Epithelial cell of esophagus (primary cell): Measurements from ENCODE around the gene PIP5K1C.
"Not testable (repeated sequence)": the region's sequence is repeated elsewhere in the genome, so short reads cannot be mapped to it uniquely, and the experiment has no call there.

ENCODE experiments used
- DNase-seq: peaks from one replicate; pipeline ENCODE4 v3.0.0; 2010; ENCODE audit warnings: low read depth
- H3K4me3 ChIP-seq: 2 replicates; pipeline ENCODE4 v1.5.1; 2011; ENCODE audit warnings: mild to moderate bottlenecking, low read length, control low read depth
- CTCF ChIP-seq: IDR thresholded peaks from 2 replicates; pipeline ENCODE4 v1.5.1; 2011; ENCODE audit warnings: low read depth, mild to moderate bottlenecking, low read length, control low read depth, inconsistent platforms; ENCODE audit not compliant: insufficient read depth; ENCODE audit errors: missing control alignments

PIP5K1C gene

GRCh38 chr19:3590991-3591659 lies 109.1 kb downstream of the PIP5K1C start:
- no peak overlapping the region for H3K4me3 ChIP-seq
- TF ChIP-seq CTCF: no peak
- no peak for DNase-seq

DNA sequence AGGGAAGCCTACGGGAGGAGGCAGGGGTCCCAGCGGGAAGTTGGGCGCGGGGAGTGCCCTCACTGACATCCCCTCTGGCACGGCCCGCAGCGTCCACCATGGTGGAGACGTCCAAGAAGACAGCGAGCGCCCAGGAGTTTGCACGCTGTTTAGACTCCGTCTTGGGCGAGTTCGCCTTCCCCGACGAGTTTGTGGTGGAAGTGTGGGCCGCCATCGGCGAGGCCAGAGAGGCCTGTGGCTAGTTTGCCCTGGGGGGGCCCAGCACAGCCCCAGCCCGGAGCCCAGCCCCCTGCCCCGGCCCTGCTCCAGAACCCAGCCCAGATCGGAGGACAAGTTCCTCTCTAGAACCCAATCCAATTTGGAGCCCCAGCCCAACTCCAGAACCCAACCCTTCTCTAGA lies 110.3 kb downstream of the PIP5K1C start:
- H3K4me3 ChIP-seq: no peak overlapping the region
- DNase-seq: no peak

DNA sequence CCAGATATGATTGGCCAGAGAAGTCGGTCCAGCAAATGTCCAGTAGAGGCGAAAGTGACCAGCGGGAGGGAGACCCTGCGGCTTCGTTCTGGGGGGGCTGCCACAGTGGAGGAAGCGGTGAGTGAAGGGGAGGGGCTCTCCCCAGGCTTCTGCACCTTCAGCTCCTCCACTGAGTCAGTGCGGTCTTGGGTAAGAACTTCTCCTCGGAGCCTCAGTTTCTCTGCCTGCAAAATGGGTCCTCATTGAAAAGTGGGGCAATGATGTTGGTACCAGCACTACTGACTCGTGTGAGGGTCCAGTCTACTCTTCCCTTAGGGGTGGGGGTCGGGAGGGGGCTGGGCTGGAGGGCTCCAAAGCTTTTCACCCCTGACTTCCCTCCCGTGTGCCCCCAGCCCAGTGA lies 110.8 kb downstream of the PIP5K1C start:
- no peak for DNase-seq
- no peak overlapping the region for H3K4me3 ChIP-seq
- TF ChIP-seq CTCF: no peak

More for the DNA sequence above, 110.3 kb downstream of the PIP5K1C start:
- TF ChIP-seq CTCF: no peak

- DNase-seq: no peak
- TF ChIP-seq CTCF: no peak
- no peak overlapping the region for H3K4me3 ChIP-seq
Measured at GRCh38 chr19:3586707-3587346, 113.4 kb downstream of the PIP5K1C start.

DNA sequence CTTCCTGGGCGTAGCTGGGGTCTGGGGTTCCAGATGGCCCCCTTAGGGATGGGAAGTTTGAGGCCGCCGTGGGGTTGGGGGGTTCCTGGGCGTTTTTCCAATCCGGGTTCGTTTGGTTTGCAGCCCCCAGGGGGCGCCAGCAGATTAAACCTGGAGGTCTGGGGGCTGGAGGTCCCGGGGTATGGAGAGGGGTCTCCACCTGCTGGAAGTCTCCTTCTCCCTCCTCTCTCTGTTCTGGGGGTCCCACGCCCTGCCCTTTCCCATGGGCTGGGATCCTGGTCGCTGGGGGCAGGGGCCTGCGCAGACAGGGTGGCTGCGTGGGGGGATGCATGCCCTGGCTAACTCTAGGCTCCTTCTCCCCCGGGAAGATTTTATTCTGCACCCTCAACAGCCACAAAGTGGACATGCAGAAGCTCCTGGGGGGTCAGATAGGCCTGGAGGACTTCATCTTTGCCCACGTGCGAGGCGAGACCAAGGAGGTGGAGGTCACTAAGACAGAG lies 114.1 kb downstream of the PIP5K1C start:
- no peak for DNase-seq

DNA sequence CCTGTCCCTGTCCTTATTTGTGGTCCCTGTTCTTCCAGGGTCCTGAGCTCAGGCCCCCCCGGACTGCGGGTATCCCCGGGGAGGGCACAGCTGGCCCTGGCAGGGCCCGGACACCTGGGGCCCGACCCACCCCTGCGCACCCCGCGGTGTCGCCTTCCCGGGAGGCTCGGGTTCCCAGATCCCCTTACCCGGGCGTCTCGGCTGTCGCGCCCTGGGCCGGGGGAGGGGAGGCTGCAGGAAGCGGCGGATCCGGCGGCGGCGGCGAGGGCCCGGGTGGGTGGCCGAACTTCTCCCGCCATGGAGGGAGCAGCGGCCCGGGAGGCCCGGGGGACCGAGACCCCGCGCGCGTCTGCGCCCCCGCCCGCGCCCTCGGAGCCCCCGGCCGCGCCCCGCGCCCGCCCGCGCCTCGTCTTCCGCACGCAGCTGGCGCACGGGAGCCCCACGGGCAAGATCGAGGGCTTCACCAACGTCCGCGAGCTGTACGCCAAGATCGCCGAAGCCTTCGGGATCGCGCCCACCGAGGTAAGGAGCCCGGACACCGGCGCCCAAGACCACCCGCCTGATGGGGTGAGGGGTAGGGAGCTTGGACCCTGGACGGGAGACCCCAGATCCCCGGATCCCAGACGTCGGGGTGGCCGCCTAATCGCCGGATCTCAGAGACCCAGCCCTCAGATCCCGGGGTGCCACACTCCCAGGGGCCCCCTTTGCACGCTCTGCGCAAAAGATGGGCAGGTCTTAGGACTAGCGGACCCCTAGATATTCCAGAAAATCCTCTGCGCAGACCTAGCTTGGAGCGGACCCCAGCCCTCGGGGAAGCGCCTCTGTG lies 114.8 kb downstream of the PIP5K1C start, which contains the start of gene GIPC3:
GIPC3 (plus strand) TSS at position 178 of the 826 bp plus-strand sequence; CDS start at position 298, 120 bp downstream.
- TF ChIP-seq CTCF: no peak
- no peak for DNase-seq
- H3K4me3 ChIP-seq: no peak within 1 kb of the TSS

More for the DNA sequence above, 114.1 kb downstream of the PIP5K1C start:
- TF ChIP-seq CTCF: peak; percentile 30
- H3K4me3 ChIP-seq: no peak overlapping the region

- not testable (repeated sequence) for H3K4me3 ChIP-seq, DNase-seq
Measured at GRCh38 chr19:3584036-3584802, 116.0 kb downstream of the PIP5K1C start.

DNA sequence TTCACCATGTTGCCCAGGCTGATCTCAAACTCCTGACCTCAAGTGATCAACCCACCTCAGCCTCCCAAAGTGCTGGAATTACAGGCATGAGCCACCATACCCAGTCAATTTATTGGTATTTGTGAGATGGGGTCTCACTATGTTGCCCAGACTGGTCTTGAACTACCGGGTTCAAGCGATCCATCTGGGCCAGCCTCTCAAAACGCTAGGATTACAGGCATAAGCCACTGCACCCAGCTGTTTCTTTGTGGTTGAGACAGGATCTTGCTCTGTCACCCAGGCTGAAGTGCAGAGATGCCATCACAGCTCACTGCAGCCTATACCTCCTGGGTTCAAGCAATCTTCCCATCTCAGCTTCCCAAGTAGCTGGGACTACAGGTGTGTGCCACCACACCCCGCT lies 118.5 kb downstream of the PIP5K1C start:
- DNase-seq, H3K4me3 ChIP-seq: not testable (repeated sequence)
